ENCODE data around the gene LRRTM4. TPM values are rescaled to one million over a fixed set of nuclear protein-coding genes. Genes with fewer than 3 reads are reported as not detected.

LRRTM4 gene
- total and polyA plus RNA-seq, 2 experiments from 2014 or later: 4.5 to 15.4 TPM

GRCh38 chr2:77512507-77512906 lies 9.7 kb downstream of the LRRTM4 start:
- H3K27ac ChIP-seq (ENCODE audit: low read depth): no peak overlapping the region
- Mint-ChIP-seq H3K4me1 (peaks cover 34% of the 10 kb centered on the region), H3K9me3 (no peaks in the 10 kb centered on the region), H3K27ac (peak overlapping the region; percentile 80), H3K27me3 (ENCODE audit: insufficient read depth, low read depth, poor library complexity) (no peaks in the 10 kb centered on the region), H3K4me3 (no peak overlapping the region), H3K36me3 (ENCODE audit: low read depth) (peaks cover 8% of the 10 kb centered on the region; the same call in 2 of the 3 replicates)
- H4K20me1 ChIP-seq (replicated peaks; ENCODE audit: insufficient read depth): no peaks in the 10 kb centered on the region
- TF ChIP-seq CTCF (conservative IDR thresholded peaks at IDR 0.05; ENCODE audit: low read depth in 2 of 2): no peak
- TF ChIP-seq EZH2phosphoT487 (IDR thresholded peaks at IDR 0.05; ENCODE audit: unreplicated experiment): no peak
- TF ChIP-seq ZNF462 (CRISPR knock-in tag; IDR thresholded peaks at IDR 0.05): no peak
- TF ChIP-seq ZNF331 (CRISPR knock-in tag; IDR thresholded peaks at IDR 0.05; ENCODE audit: low read depth): no peak
- TF ChIP-seq EZH2 (IDR thresholded peaks at IDR 0.05; ENCODE audit: low read depth, unreplicated experiment): no peak
- TF ChIP-seq ZNF114 (CRISPR knock-in tag; IDR thresholded peaks at IDR 0.05): no peak
- TF ChIP-seq JUNB (IDR thresholded peaks at IDR 0.05; ENCODE audit: unreplicated experiment): no peak
- no peak for TF ChIP-seq REST (IDR thresholded peaks at IDR 0.05; ENCODE audit: unreplicated experiment)
- no peak for TF ChIP-seq POLR2AphosphoS5 (IDR thresholded peaks at IDR 0.05; ENCODE audit: low read depth)
- H2AFZ ChIP-seq: no peak overlapping the region
- H3K79me2 ChIP-seq (replicated peaks; ENCODE audit: insufficient read depth): peaks cover 30% of the 10 kb centered on the region
- no peak overlapping the region for H3K4me2 ChIP-seq
- DNase-seq (ENCODE audit: low spot score) (no peak), ATAC-seq (no peak)
- peaks cover 8% of the 10 kb centered on the region for H3K4me1 ChIP-seq (ENCODE audit: insufficient read depth)
- H3F3A ChIP-seq (replicated peaks; ENCODE audit: low read depth): no peaks in the 10 kb centered on the region
- no peaks in the 10 kb centered on the region for H3K9me2 ChIP-seq (ENCODE audit: insufficient read depth)
- H3K4me3 ChIP-seq: no peak overlapping the region
- no peaks in the 10 kb centered on the region for H3K36me3 ChIP-seq (ENCODE audit: insufficient read depth)
- H3K27me3 ChIP-seq (ENCODE audit: insufficient read depth): no peaks in the 10 kb centered on the region
